Measurements from ENCODE around the gene PCSK6.
"Not testable (repeated sequence)": the region's sequence is repeated elsewhere in the genome, so short reads cannot be mapped to it uniquely, and the experiment has no call there.

Gene PCSK6

DNA sequence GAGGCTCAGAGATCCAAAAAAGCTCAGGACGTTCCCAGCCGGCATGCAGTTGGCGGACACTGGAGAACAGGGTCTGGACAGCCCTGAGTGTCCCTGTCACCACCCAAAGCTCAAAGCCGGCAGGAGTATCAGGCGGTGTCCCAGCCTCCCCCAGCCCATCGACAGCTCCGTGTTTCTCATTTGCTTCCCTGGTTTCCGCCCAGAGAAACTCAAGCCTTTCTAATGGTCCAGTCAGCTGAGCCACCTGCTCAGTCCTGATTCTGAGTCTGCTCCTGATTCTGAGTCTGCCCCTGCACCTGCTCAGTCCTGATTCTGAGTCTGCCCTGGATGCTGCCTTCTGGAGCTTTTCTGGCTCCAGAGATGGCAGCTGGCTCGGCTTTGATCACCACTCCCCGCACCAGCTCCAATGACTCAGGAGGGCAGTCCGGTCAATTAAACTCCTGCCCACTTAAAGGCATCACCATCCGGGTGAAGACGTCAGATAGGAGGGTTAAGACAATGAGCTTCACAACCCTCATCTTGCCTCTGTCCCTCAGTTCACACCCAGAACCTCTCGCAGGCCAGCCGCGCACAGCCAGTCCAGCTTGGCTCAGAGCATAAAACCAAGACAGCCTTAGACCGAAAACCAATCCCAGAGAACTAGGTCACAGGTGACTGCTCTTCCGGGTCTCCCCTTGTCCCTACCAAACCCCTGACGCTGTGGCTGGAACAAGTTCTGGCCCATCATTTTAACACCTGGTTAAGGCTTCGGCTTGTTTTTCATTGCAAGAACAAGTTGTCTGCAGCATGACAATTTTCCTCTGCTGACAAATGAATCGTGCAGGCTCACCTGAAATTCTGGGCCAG is 6.8 kb downstream of the PCSK6 start:
- no peak for DNase-seq (ENCODE audit: low spot score)

DNA sequence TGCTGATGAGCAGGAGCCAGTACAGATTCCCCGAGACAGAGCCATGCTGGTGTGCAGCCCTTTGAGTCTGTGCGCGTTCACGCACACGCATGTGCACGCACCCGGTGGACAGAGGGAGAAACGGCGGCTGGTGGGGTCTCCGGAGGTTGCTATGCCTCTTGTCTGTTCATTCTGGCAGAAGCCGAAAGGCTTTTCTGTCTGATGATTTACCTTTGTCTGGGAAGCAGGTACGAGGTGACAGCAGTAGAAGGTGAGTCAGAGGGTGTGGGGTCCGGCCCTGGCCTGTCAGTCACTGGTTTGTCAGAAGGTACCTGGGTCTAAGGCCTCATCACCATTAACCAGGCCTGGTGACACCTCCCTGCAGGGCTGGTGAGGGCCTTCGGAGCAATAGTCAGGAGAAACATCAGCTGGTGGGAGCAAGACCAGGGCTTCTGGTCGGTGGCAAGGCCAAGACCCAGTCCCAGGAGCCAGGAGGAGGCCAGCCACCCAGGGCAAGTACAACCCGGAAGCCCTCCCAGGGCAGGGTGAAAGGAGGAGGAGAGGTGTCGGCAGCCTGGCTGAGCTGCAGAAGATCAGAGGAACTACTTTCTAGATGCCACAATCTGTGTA is 7.5 kb downstream of the PCSK6 start:
- peak; percentile 47 for DNase-seq (ENCODE audit: low spot score)

DNA sequence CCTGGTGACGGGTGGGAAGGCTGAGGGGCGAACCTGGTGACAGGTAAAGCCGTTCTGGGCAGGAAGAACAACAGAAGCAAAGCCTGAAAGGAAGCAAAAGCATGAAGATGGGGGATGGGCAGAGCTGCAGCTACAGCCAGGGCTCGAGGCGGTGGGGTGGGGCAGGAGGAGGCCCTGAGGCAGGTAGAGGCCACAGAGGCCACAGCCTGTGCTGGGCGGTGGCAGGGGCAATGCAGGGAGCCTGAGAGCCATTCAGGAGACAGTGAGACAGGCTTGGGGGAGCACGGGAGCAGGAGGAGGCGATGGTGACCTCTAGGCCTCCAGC is 8.2 kb downstream of the PCSK6 start:
- peak; percentile 53 for DNase-seq (ENCODE audit: low spot score)

DNA sequence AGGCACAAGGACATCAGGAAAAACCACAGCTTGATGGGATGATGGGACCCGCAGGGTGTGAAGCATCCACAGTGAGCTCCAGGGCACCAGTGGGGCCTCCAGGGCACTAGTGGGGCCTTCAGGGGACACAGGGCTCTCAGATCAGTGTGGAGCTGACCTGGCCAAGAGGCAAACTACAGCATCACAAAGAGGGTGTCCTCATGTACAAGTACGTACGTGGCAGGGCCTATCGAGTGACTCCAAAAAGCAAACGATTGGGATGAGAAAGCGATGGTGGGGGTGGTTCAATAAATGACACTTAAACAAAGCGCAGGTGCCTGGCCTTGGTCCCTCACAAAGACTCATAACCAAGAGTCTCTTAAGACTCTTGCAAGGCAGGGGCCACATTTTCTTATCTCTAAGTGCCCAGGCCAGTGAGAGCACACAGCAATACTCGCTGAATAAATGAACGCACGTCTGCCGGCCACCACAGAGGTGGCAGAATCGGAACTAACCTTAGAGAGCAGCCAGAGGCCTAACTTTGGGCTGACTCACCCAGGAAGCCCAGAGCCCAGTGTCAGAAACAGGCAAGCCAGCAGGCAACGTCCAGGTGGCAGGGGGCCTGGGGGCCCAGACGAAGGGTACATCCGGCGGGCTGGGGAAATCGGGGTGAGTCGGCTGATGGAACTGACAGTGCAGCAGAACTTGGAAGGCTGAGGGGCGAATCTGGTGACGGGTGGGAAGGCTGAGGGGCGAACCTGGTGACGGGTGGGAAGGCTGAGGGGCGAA is 8.7 kb downstream of the PCSK6 start:
- no peak for DNase-seq (ENCODE audit: low spot score)

GRCh38 chr15:101479851-101480612 is 9.5 kb downstream of the PCSK6 start:
- DNase-seq (ENCODE audit: low spot score), result peak; percentile 77

GRCh38 chr15:101479342-101479845 is 10.1 kb downstream of the PCSK6 start:
- DNase-seq (ENCODE audit: low spot score), result no peak

GRCh38 chr15:101478701-101479341 is 10.7 kb downstream of the PCSK6 start:
- peak; percentile 38 for DNase-seq (ENCODE audit: low spot score)

DNA sequence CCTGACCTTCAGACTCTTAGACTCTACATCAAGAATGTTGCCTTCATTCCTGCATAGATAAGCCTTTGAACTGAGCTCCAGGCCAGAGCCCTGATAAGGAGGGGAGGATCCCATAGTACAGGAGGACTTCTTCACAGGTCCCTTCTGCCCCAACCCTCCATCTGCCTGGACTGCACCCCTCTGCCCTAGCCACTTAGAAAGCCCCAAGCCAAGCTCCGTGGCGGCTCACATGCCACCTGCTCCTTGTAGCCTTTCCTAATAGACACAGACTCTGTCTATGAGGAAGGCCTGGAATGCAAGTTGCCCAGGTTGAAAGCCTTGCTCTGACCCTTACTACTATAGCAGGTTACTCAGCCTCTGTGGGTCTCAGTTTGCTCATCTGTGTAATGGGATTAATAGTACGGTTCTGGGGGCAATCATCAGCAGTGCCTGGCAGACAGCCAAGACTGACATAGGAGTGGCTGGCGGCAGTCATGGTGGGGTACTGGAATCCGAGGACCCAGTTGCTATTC is 11.6 kb downstream of the PCSK6 start:
- peak; percentile 40 for DNase-seq (ENCODE audit: low spot score)

GRCh38 chr15:101476756-101477155 is 12.8 kb downstream of the PCSK6 start:
- DNase-seq (ENCODE audit: low spot score), result no peak

- DNase-seq (ENCODE audit: low spot score), result no peak
Measured at GRCh38 chr15:101474983-101475382, 14.5 kb downstream of the PCSK6 start.

- no peak for DNase-seq (ENCODE audit: low spot score)
Measured at GRCh38 chr15:101474233-101474632, 15.3 kb downstream of the PCSK6 start.

GRCh38 chr15:101472033-101472432 is 17.5 kb downstream of the PCSK6 start:
- DNase-seq (ENCODE audit: low spot score), result no peak

- DNase-seq (ENCODE audit: low spot score), result no peak
Measured at GRCh38 chr15:101470548-101471239, 18.8 kb downstream of the PCSK6 start.

GRCh38 chr15:101469520-101470288 is 19.8 kb downstream of the PCSK6 start:
- DNase-seq (ENCODE audit: low spot score), result no peak

DNA sequence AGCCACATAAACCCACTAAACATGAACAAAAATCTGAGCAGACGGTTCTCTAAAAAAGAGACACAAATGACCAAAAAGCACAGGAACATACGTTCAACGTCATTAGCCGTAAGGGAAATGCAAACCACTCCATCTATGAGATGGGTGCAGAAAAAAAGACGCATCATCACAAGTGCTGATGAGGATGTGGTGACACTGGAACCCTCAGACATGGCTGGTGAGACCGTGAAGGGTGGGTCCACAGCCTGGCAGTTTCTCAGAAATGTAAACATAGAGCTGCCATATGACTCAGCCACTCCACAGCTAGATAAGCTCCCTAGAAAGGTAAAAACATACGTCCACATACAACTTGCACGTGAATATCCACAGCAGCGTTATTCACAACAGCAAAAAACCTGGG is 23.3 kb downstream of the PCSK6 start:
- DNase-seq (ENCODE audit: low spot score), result no peak

GRCh38 chr15:101464999-101465669 is 24.4 kb downstream of the PCSK6 start:
- DNase-seq (ENCODE audit: low spot score), result no peak

- DNase-seq (ENCODE audit: low spot score), result no peak
Measured at GRCh38 chr15:101464256-101464998, 25.1 kb downstream of the PCSK6 start.

DNA sequence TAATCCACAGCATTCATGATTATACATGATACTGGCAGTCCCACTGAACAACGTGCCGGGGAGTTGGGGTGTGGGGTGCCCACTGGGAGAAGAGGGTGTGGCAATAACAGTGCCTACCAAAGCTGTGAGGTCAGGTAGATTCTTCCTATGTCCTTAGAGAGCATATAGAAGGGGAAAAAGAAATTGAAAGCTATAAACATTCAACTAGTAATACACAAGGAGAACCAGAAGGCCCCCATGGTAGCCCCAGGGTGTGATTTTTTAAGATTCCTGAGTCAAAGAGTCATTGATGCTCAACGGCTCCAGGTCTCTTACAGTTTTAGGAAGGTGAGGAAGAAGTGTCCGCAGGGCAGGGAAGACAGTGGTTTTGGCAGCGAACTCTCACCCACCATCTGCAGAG is 25.8 kb downstream of the PCSK6 start:
- DNase-seq (ENCODE audit: low spot score), result not testable (repeated sequence)

DNA sequence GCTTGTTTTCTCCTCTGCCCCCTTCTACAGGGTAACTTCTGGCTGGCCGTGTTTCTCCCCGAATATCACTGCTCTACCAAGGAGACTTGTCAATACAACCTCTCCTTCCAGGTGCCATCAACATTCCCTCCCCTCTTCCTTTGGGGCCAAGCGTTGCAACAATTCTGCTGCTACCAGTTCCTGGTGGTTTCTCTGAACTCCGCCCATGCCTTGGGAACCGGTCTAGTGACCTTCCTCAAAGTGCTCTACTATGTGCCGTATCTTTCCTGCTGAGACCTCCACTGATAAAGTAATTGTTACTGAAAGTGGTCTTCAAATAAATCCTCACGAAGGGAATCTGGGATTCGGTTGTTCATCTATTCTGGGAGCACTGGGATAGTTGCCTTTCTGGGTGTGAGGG is 26.2 kb downstream of the PCSK6 start:
- DNase-seq (ENCODE audit: low spot score), result no peak

All from ecto neural progenitor cell (in vitro differentiated cells).